GM21825 (cell line): ENCODE results near the gene RPP25L.

Experiments used
- ATAC-seq: cut with Tn5 transposase; IDR thresholded peaks from one replicate; pipeline ENCODE4 v1.9.1; 2021; ENCODE audit warnings: mild to moderate bottlenecking, moderate library complexity; ENCODE audit not compliant: unreplicated experiment

Gene RPP25L

GRCh38 chr9:34585946-34586669 is 25.8 kb downstream of the RPP25L start:
- no peak for ATAC-seq

- ATAC-seq = no peak
Observed at GRCh38 chr9:34584970-34585369, 26.9 kb downstream of the RPP25L start.

DNA sequence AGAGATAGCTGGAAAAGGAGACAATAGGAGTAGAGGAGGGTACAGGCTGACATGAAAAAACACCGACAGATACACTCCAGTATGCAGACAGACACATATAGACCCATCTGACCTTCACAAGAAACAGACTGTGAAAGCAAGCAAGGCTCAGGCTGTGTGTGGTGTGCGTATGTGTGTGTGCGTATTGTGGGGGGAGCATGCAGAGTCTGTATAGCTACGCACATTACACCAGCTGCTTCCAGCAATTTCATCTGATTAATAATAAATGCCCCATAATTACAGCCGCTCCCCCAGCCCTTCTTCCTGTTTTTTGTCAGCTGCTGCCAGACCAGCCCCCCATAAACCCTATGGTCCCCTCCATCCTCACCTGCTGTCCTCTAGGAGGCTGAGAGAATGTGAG is 29.1 kb downstream of the RPP25L start:
- no peak for ATAC-seq

DNA sequence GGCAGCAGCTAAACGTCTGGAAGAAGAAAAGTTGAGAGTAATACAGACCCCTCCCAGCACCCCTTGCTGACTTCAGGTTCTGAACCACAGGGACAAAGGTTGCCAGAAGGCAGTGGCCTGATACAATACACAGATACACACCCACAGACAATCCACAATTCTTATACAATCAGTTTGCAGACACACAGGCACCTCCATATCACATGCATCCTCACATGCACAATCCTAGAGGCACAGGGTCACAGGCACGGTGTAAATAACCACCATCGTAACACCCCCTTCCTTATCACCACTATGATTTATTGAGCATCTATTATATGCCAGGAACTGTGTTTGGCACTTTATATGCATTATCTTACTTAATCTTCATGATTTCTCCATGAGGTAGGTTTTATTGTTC is 30.6 kb downstream of the RPP25L start:
- ATAC-seq = no peak

- ATAC-seq = no peak
Observed at GRCh38 chr9:34580358-34580757, 31.5 kb downstream of the RPP25L start.

DNA sequence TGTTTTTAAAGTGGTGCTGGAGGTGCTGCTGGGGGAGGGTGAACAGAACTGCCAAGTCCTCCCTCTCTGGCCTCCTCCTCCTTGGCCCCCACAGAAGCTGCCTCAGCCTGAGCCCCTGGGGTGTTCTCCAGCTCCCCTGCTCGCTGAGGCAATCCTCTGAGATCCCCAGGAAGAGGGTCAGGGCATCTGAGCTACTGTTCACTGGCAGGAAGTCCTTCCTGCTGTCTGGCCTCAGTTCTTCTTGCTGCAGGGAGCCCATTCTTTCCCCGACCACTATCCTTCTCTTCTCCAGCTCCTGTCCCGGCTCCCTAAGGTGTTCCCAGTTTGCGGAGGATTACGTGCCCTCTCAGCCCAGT is 32.1 kb downstream of the RPP25L start:
- ATAC-seq = no peak

DNA sequence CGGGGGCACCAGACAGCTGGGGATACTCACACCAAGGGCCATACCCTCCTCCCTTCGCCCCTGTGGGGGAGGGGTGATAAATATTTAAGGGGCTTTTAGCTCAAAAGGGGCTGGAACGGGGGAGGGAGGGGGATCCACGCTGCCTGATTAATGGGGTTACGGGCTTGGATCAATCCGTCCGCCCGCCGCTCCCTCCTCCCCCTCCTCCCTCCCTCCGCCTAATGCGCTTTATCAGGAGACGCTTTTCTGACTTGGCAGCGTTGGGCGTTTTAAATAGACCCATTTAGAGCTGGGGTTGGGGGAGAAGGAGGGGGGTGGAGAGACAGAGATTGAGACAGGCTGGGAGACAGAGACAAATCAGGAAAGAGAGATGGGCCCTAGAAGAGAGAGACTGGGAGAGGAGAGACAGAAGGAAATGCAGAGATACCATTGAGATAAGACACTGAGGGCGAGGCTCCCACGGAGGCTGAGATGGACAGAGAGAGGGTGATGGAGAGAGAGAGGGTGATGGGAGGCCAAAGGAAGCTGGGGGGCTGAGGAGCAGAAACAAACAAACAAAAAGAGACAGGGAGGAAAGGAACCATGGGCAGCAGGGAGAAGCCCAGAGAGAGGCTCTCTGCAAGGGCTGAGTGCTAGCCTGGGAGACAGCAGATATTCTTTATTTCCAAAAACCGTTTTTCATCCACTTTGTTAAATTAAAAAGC is 32.6 kb downstream of the RPP25L start:
- ATAC-seq = no peak

- no peak for ATAC-seq
Observed at GRCh38 chr9:34578241-34579103, 33.4 kb downstream of the RPP25L start.

DNA sequence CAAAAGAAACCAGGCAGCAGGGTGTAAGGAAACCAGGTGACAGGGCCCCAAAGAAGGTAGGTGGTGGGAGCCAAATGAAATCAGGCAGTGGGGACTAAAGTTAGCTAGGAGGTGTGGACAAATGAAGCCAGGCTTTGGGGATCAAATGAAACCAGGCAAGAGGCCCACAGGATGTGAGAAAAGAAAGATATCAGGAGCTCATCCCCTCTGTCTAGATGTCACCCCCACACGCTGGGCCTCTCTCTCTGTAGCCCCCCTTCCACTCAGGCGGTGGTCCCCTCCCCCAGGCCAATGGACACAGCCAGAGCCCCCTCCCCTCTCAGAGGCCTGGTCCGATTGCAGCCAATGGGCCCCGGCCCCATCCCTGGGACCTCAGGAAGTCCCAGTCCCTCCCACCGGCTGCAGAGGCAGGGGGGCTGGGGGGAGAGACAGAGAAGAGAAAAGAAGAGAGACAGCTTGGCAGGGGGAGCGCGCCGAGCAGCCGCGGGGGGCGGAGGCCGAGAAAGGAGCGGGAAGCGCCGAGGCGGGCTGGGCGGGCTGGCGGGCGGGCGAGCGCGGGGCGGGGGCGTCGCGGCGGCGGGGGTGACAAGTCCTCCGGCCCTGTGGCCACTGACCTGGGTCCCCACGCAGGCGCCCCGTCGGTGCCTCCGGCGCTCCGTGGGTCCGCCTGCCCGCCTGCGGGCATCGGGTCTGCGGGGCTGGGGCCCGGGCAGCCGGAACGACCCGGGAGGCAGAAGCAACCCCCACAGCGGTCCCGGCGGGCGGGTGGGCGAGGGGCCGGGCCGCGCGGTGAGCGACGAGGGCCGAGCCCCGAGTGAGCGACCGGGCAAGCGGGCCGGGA is 34.3 kb downstream of the RPP25L start:
- no peak for ATAC-seq

DNA sequence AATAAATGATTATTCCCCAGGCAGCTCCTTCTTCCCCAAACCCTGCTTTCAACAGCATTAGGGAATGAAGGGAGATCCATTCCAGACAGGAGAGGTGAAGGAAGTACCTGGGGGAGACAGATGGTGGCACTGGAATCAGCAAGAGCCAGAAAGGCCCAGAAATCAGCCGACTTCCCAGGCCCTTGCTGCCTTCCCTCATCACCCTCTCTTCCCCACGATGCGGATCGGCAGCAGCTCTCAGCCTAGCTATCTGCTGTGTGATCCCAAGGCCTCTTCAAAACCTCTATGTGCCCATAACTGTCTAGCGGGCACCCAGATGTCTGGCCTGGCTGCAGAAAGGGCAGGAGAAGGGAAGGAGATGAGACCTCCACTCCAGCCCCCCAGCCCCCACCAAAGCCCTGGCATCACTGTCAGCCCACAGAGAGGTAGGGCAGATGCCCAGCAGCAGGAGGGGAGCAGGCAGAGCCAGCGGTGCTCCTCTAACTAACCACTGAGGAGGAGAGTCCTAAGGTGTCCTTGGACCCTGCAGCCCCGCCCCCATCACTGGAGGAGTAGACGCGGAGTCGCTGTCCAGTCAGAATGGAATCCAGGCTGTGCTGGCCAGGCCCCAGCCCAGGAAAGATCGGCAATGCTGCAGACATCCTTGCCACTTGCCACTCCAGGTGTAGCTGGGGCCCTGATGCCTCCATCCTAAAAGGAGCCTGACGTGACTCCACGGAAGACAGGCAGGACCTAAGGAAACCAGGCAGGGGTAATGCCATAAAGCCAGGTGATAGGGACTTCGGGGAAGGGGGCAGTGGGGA is 35.1 kb downstream of the RPP25L start:
- no peak for ATAC-seq

DNA sequence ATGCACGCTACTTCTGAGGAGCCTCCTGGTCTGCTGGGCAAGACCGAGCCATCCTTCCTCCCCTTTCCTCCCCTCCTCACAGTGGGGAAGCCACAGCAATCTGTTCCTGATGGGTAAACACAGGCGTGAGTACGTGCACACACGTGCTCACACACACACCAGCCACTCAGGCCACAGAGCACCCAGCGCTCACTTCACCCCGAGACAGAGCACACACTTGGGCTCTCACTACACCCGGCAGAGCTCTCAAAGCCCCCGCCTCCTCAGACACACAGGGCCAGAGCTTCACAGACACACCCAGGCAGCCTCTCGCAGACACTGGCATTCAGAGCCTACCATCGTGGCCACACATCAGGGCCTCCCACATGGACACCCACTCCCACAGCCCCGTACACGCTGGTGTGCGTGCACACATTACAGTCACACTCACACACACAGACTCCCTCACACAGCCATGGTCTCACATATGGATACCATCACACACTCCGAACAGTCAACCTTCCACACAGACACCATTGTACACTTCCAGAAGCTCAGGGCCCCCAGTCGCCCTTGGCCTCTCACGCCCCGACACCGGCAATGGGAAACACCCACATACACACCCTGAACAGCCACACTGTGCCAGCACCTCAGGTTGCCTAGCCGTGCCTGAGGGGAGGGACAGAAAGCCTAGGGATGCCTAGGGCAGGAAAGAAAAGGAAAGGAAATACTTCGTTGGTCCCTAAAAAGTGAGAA is 35.9 kb downstream of the RPP25L start:
- ATAC-seq = no peak

DNA sequence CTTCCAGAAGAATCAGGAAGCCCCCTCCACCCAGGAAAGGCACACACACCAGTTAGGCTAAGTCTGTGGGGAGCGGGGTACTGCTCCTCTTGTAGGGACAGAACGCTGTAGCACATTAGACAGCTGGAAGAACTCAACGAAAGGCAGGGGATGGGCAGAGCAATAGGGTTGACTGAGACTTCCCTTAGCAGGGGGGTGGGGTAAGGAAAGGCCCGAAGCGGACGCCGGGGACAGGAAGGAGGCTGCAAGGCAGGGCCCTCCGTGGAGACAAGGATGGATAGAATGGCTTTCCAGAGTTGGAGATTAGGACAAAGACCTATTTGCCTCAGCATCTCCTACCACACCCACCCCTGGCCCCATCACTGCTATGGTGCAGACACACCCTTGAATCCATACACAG is 36.7 kb downstream of the RPP25L start:
- no peak for ATAC-seq

GRCh38 chr9:34574571-34574970 is 37.3 kb downstream of the RPP25L start:
- ATAC-seq = no peak

GRCh38 chr9:34573599-34574325 is 38.1 kb downstream of the RPP25L start:
- ATAC-seq = no peak

- no peak for ATAC-seq
Observed at GRCh38 chr9:34572628-34573027, 39.3 kb downstream of the RPP25L start.

DNA sequence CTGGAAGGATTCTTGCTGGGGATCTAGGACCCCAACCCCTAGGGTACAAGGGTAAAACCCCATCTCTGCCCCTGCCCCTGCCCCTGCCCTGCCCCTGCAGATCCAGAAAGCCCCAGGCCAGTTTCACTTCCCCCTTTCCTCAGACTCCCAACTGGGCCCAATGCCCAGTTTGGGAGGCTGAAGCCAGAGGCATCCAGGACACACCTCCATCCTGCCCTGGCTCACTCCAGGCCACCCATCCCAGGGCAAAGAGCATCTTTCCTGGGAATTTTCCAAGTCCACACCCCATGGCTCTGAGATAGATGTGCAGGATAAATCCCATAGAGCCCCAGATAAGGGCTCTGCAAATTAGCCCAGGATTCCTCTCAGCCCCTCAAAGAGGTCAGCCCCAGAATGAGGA is 39.8 kb downstream of the RPP25L start:
- no peak for ATAC-seq

GRCh38 chr9:34571481-34571810 is 40.5 kb downstream of the RPP25L start:
- ATAC-seq = no peak

DNA sequence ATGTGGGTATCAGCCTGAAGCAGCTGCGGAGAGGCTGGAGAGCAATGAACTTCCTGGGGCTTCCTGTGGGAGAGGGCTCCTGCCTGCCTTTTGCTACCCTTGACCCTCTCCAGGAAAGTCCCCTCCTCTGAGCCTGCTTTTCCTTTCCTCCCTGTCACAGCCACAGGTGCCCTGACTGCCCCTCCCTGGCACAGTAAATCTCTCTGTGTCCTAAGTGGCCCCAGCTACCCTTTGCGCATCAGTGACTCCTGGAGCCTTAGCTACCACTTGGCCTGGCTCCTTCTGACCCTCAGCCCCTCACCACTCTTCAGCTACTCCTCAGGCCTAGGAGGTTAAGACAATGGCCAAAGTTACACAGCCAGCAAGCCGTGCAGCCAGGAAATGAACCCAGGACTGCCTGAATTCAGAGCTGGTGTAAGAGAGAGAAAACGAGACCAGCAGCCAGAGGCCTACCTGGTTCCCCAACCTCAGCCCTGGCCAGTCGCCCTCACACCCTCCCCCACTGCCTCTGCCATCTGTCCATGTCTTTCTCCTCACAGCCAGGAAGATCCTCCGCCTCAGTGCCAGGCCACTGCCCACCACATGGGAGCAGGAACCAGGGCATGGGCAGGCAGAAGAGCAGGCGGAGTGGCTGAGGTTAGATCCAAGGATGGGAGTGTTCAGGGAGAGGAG is 41.0 kb downstream of the RPP25L start:
- ATAC-seq = no peak
